ENCODE data around the gene CSNK2B. TPM values are rescaled to one million over a fixed set of nuclear protein-coding genes. Genes with fewer than 3 reads are reported as not detected.

Gene CSNK2B
- total and polyA plus RNA-seq, 9 of the 15 experiments (the other 6 are each of a cell fraction or from before 2014, with no cell fraction given): 120 to 1,126 (median 529) TPM

GRCh38 chr6:31619805-31620585 is 45.9 kb upstream of the CSNK2B start (continued):
- TF ChIP-seq, protein P1, sequence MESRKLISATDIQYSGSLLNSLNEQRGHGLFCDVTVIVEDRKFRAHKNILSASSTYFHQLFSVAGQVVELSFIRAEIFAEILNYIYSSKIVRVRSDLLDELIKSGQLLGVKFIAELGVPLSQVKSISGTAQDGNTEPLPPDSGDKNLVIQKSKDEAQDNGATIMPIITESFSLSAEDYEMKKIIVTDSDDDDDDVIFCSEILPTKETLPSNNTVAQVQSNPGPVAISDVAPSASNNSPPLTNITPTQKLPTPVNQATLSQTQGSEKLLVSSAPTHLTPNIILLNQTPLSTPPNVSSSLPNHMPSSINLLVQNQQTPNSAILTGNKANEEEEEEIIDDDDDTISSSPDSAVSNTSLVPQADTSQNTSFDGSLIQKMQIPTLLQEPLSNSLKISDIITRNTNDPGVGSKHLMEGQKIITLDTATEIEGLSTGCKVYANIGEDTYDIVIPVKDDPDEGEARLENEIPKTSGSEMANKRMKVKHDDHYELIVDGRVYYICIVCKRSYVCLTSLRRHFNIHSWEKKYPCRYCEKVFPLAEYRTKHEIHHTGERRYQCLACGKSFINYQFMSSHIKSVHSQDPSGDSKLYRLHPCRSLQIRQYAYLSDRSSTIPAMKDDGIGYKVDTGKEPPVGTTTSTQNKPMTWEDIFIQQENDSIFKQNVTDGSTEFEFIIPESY (CRISPR knock-in tag; IDR thresholded peaks at IDR 0.05): no peak; the same call in 1 of the 2 replicates
- no peak for TF ChIP-seq ZBTB1 (CRISPR knock-in tag; IDR thresholded peaks at IDR 0.05; ENCODE audit: borderline replicate concordance, low read depth)
- peak; percentile 75; the same call in 1 of the 2 replicates for TF ChIP-seq ZFX (CRISPR knock-in tag; IDR thresholded peaks at IDR 0.05)
- TF ChIP-seq PPARD (CRISPR knock-in tag; IDR thresholded peaks at IDR 0.05): no peak
- no peak for TF ChIP-seq COPS2 (conservative IDR thresholded peaks at IDR 0.05)
- no peak for TF ChIP-seq ZNF551 (CRISPR knock-in tag; IDR thresholded peaks at IDR 0.05)
- no peak for TF ChIP-seq ZNF232 (CRISPR knock-in tag; IDR thresholded peaks at IDR 0.05)
- TF ChIP-seq PRPF4 (IDR thresholded peaks at IDR 0.05; ENCODE audit: insufficient read depth, low read depth, low read length, poor library complexity, severe bottlenecking): no peak
- TF ChIP-seq TFE3 (CRISPR knock-in tag; IDR thresholded peaks at IDR 0.05): no peak
- TF ChIP-seq RBM25 (IDR thresholded peaks at IDR 0.05; ENCODE audit: low read depth, low read length, severe bottlenecking): no peak
- TF ChIP-seq ZNF24 (IDR thresholded peaks at IDR 0.05): no peak
- TF ChIP-seq CTBP1 (IDR thresholded peaks at IDR 0.05; ENCODE audit: borderline replicate concordance): peak; percentile 65; the same call in 1 of the 2 replicates
- no peak for TF ChIP-seq ZNF354B (CRISPR knock-in tag; IDR thresholded peaks at IDR 0.05)
- TF ChIP-seq NR2C2 (CRISPR knock-in tag; IDR thresholded peaks at IDR 0.05): peak; percentile 72; the same call in 1 of the 2 replicates
- TF ChIP-seq NR2C2 (tag; IDR thresholded peaks at IDR 0.05): no peak
- TF ChIP-seq KDM2B (CRISPR knock-in tag; IDR thresholded peaks at IDR 0.05): no peak
- TF ChIP-seq ZNF584 (CRISPR knock-in tag; IDR thresholded peaks at IDR 0.05; ENCODE audit: low read depth): peak; percentile 53
- peak; percentile 96 for TF ChIP-seq CREB1 (IDR thresholded peaks at IDR 0.05)
- TF ChIP-seq CREB1 (CRISPR knock-in tag; IDR thresholded peaks at IDR 0.05): peak; percentile 96
- TF ChIP-seq, protein P2, sequence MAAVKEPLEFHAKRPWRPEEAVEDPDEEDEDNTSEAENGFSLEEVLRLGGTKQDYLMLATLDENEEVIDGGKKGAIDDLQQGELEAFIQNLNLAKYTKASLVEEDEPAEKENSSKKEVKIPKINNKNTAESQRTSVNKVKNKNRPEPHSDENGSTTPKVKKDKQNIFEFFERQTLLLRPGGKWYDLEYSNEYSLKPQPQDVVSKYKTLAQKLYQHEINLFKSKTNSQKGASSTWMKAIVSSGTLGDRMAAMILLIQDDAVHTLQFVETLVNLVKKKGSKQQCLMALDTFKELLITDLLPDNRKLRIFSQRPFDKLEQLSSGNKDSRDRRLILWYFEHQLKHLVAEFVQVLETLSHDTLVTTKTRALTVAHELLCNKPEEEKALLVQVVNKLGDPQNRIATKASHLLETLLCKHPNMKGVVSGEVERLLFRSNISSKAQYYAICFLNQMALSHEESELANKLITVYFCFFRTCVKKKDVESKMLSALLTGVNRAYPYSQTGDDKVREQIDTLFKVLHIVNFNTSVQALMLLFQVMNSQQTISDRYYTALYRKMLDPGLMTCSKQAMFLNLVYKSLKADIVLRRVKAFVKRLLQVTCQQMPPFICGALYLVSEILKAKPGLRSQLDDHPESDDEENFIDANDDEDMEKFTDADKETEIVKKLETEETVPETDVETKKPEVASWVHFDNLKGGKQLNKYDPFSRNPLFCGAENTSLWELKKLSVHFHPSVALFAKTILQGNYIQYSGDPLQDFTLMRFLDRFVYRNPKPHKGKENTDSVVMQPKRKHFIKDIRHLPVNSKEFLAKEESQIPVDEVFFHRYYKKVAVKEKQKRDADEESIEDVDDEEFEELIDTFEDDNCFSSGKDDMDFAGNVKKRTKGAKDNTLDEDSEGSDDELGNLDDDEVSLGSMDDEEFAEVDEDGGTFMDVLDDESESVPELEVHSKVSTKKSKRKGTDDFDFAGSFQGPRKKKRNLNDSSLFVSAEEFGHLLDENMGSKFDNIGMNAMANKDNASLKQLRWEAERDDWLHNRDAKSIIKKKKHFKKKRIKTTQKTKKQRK (IDR thresholded peaks at IDR 0.05; ENCODE audit: borderline replicate concordance, low read depth, low read length): no peak
- TF ChIP-seq SREBF2 (CRISPR knock-in tag; IDR thresholded peaks at IDR 0.05): no peak
- no peak for TF ChIP-seq ZBTB8A (IDR thresholded peaks at IDR 0.05; ENCODE audit: partially characterized antibody)
- TF ChIP-seq MBD2 (IDR thresholded peaks at IDR 0.05; ENCODE audit: borderline replicate concordance, low read depth): peak; percentile 76
